ENCODE measurements around the gene CABLES2. TPM values are rescaled to one million over a fixed set of nuclear protein-coding genes. Genes with fewer than 3 reads are reported as not detected.
A peak's percentile ranks its signal among the peaks of the same experiment; 100 is the strongest.

Gene CABLES2
- total and polyA plus RNA-seq, 9 of the 15 experiments (the other 6 are each of a cell fraction or from before 2014, with no cell fraction given), result 0.46 to 4.2 (median 1.6) TPM

DNA sequence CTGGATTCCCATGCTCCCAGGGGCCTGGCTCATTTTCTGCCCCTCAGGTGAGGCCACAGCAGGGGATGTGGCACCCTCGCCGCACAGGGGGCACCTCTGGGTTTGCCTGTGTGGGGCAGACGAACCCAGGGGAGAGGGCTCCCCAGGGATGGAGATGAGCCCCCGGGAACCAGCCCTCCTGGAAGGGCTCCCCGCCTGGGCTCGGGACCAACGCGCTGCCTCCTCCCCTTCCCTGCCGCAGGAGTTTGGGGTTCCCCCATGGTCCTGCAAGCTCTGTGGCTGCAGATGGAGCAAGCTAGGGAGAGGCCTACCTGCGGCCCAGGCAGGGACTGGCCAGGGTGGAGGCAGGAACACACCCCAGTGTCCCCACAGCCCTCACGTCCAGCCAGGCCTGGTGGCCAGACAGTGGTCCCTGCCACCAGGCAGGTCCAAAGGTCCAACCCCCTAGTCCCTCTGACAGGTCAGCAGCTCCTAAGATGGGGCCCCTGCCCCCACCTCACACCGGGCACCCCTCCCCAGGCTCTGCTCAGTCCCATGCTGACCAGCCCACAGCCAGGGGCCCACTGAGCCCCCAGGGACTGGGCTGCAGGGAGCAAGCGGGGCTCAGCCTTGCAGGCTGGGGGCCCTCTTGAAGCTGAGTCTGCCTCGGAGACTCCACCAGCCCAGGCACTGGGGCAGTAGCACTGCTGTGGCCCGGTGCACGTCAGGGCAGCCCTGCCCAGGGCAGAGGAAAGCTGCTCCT lies 53.6 kb downstream of the CABLES2 start:
- peaks cover 72% of the 10 kb centered on the region; the same call in 2 of the 3 replicates for H3K36me3 ChIP-seq (ENCODE audit: control insufficient read depth, insufficient read depth, low read length)
- intact Hi-C loops (cut with micrococcal nuclease) (no loop called here), in situ Hi-C loops (cut with MboI) (no loop called here)
- H3K27me3 ChIP-seq (ENCODE audit: control insufficient read depth in 2 of 2, insufficient read depth in 2 of 2, low read length in 2 of 2), result no peaks in the 10 kb centered on the region
- no TSS peak for BruUV-seq (replicated peaks)
- H3K4me3 ChIP-seq, result no peak overlapping the region
- no peak for FAIRE-seq
- H3K79me2 ChIP-seq (ENCODE audit: control insufficient read depth, insufficient read depth, low read length), result peaks cover 39% of the 10 kb centered on the region
- CTCF ChIA-PET (ENCODE audit: low intra/inter-chr PET ratio), result no interaction called here
- no peak overlapping the region for H3K4me2 ChIP-seq (ENCODE audit: insufficient read depth, low read length)
- no peaks in the 10 kb centered on the region for H3K9me3 ChIP-seq (replicated peaks; ENCODE audit: control insufficient read depth, insufficient read depth, low read depth, low read length)
- H4K20me1 ChIP-seq (replicated peaks; ENCODE audit: control insufficient read depth, insufficient read depth, low read length), result 0 out of 2 replicates have a peak, but pooled peaks cover under 1% of the 10 kb centered on the region
- no peak for ATAC-seq
- peaks cover 18 to 77% of the 10 kb centered on the region in 2 experiments for H3K4me1 ChIP-seq (replicated peaks in 1 of 2; ENCODE audit: control insufficient read depth in 2 of 2, insufficient read depth in 2 of 2, low read length in 2 of 2)
- WGBS (ENCODE audit: insufficient coverage, low coverage, missing lambda C conversion rate), result 87% methylated on average over 8 of the region's 16 CpGs
- no peak overlapping the region for H2AFZ ChIP-seq (ENCODE audit: low read depth, low read length)
- H3K9ac ChIP-seq (ENCODE audit: insufficient read depth in 1 of 2, low read depth in 2 of 2, low read length in 2 of 2), result peak overlapping the region in 1 of 2 experiments; percentile 48; a peak in 2 of 4 replicates
- TF ChIP-seq MCM3 (IDR thresholded peaks at IDR 0.05) (no peak), CEBPB (tag; IDR thresholded peaks at IDR 0.05) (no peak), PHF20 (IDR thresholded peaks at IDR 0.05; ENCODE audit: partially characterized antibody) (no peak), RBFOX2 (IDR thresholded peaks at IDR 0.05; ENCODE audit: low read depth, low read length) (peak; percentile 15; the same call in 1 of the 2 replicates), BRF1 (IDR thresholded peaks at IDR 0.05; ENCODE audit: borderline replicate concordance, extremely low read depth, insufficient read length) (no peak), MEF2D (tag; conservative IDR thresholded peaks at IDR 0.05; ENCODE audit: low read depth) (no peak)
- peaks cover 2% of the 10 kb centered on the region for H3K9me1 ChIP-seq (ENCODE audit: control insufficient read depth, insufficient read depth, low read length)
- POLR2A ChIA-PET, result interaction anchor here (1.0 kb wide), 1 partner anchor 12 kb away, joined by 4 read pairs; no protein-coding TSS in a partner anchor
- DNase-seq (ENCODE audit: extremely low read depth in 1 of 4, low spot score in 3 of 4), result no peak
- no peak overlapping the region for H3K27ac ChIP-seq (ENCODE audit: extremely low read depth, low read depth, low read length)

Measured in K562 (cell line).